ENCODE results near the gene ITPR1. TPM values are rescaled to one million over a fixed set of nuclear protein-coding genes. Genes with fewer than 3 reads are reported as not detected.

Gene ITPR1
- total and polyA plus RNA-seq, 10 of the 15 experiments (the other 5 are each of a cell fraction or from before 2014, with no cell fraction given): 12.2 to 239 (median 28.4) TPM

- TF ChIP-seq SKIL (IDR thresholded peaks at IDR 0.05; ENCODE audit: low read depth, poor library complexity, severe bottlenecking): no peak
- no peak for TF ChIP-seq PML (IDR thresholded peaks at IDR 0.05; ENCODE audit: low read length)
- TF ChIP-seq ATF2 (IDR thresholded peaks at IDR 0.05; ENCODE audit: low read length): no peak
- no peak for TF ChIP-seq NFXL1 (IDR thresholded peaks at IDR 0.05; ENCODE audit: borderline replicate concordance)
- no peak for TF ChIP-seq ZBED1 (IDR thresholded peaks at IDR 0.05; ENCODE audit: borderline replicate concordance)
- no peak for TF ChIP-seq SP1 (IDR thresholded peaks at IDR 0.05; ENCODE audit: low read depth, low read length)
- TF ChIP-seq IRF4 (IDR thresholded peaks at IDR 0.05; ENCODE audit: low read depth, low read length): no peak
- no peak for TF ChIP-seq MEF2B (IDR thresholded peaks at IDR 0.05; ENCODE audit: partially characterized antibody, poor library complexity, severe bottlenecking)
- TF ChIP-seq KAT2A (conservative IDR thresholded peaks at IDR 0.05; ENCODE audit: control insufficient read depth, low read depth, low read length): no peak
- TF ChIP-seq REST (IDR thresholded peaks at IDR 0.05; ENCODE audit: low read depth, low read length): no peak
- no peak for TF ChIP-seq GABPA (IDR thresholded peaks at IDR 0.05; ENCODE audit: low read depth)
Observed at GRCh38 chr3:4568841-4569240, 75.7 kb downstream of the ITPR1 start (continued).

Measured in GM12878 (cell line).